ENCODE measurements around the gene PGAP6.
"Not testable (repeated sequence)": the region's sequence is repeated elsewhere in the genome, so short reads cannot be mapped to it uniquely, and the experiment has no call there.

The PGAP6 gene

DNA sequence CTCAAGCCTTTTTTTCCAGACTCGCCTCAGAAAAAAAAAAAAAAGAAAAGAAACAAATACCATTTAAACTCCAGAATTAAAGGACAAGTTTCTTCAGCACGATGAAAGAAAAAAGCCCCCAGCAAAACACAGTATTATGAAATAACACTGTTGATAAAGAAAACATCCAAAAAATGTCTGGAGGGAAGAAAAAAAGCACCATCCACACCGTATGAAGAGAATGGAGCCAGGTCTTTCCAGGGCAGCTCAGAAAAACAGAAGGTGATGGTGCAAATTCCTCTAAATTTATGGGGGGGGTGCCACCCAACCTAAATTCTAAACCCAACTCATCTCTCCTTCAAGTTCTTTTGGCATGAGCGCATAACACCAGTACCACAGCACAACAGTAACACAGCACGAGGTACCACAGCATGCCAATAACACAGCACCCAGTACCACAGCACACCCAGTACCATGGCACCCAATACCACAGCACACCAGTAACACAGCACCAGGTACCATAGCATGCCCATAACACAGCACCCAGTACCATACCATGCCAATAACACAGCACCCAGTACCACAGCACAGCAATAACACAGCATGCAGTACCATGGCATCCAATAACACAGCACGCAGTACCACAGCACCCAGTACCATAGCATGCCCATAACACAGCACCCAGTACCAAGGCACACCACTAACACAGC lies 48.2 kb downstream of the PGAP6 start:
- TF ChIP-seq, protein P1, sequence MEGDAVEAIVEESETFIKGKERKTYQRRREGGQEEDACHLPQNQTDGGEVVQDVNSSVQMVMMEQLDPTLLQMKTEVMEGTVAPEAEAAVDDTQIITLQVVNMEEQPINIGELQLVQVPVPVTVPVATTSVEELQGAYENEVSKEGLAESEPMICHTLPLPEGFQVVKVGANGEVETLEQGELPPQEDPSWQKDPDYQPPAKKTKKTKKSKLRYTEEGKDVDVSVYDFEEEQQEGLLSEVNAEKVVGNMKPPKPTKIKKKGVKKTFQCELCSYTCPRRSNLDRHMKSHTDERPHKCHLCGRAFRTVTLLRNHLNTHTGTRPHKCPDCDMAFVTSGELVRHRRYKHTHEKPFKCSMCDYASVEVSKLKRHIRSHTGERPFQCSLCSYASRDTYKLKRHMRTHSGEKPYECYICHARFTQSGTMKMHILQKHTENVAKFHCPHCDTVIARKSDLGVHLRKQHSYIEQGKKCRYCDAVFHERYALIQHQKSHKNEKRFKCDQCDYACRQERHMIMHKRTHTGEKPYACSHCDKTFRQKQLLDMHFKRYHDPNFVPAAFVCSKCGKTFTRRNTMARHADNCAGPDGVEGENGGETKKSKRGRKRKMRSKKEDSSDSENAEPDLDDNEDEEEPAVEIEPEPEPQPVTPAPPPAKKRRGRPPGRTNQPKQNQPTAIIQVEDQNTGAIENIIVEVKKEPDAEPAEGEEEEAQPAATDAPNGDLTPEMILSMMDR (conservative IDR thresholded peaks at IDR 0.05; ENCODE audit: low read depth) = no peak
- CTCF ChIA-PET = interaction anchor here (0.7 kb wide), 1 partner anchor 12 kb away, joined by 4 read pairs; no protein-coding TSS in a partner anchor
- DNase-seq (ENCODE audit: low spot score) = no peak
- no peak overlapping the region for H3K27ac ChIP-seq
- POLR2A ChIA-PET (ENCODE audit: low non-redundant PET) = no interaction called here

DNA sequence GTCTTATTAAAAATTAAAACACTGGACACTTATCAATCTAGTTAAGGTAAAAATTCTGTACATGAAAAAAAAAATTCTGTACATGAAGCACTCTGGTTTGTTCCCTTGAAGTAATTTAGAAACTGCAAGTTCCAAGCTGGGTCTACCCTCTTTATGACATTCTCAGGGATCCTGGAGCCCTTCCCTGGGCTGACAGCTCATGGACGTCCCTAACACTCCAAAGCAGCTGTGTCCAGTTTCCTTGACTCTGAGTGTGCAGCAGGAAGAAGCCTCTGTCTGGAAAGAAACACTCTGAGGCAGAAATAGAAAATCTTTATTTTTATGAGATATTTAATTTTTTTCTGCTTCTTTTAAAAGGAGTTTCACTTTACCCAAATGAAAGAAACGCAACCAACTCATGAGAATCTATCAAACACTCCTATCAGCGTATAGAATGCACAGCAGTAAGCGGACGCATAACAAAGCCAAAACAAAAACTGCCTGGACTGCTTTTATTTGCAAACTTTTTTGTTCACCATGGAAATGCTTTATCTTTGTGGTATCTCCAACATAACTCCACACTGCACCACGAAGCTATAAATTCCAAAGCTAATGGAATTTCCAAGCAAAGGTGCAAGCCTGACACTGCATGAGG lies 50.5 kb downstream of the PGAP6 start:
- CTCF ChIA-PET = interaction anchor here (0.6 kb wide), 1 partner anchor 76 kb away, joined by 3 read pairs; no protein-coding TSS in a partner anchor
- DNase-seq (ENCODE audit: low spot score); POLR2A ChIA-PET (ENCODE audit: low non-redundant PET): not testable (repeated sequence)
- H3K27ac ChIP-seq = peak overlapping the region; percentile 31

DNA sequence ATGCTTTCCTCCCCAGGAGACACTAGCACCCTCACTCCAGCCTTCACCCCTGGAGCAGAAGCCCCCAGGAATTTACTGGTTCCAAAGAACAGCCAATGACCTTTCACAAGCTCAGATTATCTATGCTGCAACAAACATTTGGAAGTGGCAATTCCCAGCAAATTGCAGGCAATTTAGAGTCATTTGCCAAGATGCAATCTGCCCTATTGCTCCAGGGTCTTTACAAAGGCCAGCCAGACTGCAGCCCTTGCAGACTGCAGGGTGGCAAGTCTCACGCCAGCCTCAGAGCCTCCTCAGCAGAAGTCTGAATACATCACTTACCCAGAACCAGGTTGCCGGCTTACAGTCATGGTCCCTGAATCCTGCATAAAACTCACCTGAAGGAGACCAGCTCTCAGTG lies 51.0 kb downstream of the PGAP6 start:
- CTCF ChIA-PET = no interaction called here
- no peak overlapping the region for H3K27ac ChIP-seq
- TF ChIP-seq, protein P1 (conservative IDR thresholded peaks at IDR 0.05; ENCODE audit: low read depth) = no peak

DNA sequence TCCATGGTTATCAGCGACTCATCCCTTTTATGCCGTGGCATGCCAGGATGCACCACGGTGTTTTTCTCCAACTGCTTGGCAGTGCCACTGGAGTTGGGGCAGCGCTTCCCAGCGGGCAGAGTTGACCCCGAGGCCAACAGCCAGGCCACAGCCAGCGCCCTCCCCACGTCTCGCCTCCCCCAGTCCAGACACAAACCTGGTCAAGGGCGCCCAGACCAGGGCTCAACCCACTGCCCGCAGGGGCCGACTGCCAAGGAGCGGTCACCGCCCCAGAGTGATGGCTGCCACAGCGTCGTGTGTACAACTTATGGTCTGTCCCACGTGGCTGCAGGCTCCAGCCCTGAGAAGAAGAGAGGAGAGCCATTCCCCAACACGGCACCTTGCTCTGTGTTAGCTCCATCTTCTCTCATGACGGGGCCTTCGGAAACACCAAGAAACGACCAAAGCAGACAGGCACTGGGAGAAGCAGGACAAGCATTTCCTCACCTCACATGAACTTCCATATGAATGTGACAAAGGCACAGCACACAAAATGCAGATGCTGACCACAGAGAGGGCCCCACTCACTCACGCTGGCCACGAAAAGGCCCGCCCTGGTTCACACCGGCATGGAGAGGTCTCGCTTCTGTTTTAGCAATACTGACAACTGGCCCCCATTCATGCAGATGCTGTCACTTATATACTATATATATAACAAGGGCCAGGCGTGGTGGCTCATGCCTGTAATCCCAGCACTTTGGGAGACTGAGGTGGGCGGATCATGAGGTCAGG lies 56.2 kb downstream of the PGAP6 start:
- TF ChIP-seq, protein P1 (conservative IDR thresholded peaks at IDR 0.05; ENCODE audit: low read depth) = no peak
- peak overlapping the region; percentile 26 for H3K27ac ChIP-seq
- DNase-seq (ENCODE audit: low spot score) = no peak
- ChIA-PET POLR2A (ENCODE audit: low non-redundant PET) (no interaction called here), CTCF (no interaction called here)

More for the DNA sequence above, 51.0 kb downstream of the PGAP6 start:
- POLR2A ChIA-PET (ENCODE audit: low non-redundant PET) = no interaction called here
- no peak for DNase-seq (ENCODE audit: low spot score)

DNA sequence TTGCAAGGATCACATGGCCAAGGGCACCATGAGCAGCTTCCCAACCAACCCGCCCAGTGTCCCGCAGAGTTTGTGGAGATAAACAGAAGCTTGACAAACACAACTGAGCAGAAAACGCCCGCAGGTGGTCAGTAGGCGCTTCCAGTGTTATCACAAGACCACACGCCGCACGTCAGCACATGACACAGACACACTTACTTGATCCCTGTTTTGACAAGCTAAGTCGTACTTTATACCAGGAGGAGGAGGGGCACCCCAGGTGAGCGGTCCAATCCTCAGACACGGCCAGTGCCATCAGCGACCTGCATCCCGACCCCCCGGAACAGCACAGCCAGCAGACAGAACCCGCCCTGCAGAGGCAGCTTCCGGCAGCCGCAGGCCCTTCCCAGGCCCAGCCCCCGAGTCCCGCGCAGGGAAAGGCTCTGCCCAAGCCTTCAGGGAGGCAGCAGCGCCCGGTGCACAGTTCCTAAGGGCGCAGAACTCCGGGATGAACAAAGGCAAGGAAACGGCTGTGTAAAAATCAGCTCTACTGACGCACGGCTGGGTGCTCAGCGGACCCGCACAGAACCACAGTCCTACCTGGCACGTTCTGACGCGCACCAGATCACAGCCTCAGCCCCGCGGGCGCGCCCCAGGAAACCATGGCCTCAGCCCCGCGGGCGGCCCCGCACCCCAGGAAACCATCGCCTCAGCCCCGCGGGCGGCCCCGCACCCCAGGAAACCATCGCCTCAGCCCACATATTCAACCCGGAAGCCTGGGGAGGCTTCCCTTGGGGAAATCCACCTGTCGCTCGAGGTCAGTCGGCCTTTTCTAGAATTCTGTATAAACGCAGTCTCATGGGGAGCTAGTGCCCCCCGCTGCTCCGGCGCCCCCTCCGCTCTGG lies 57.1 kb downstream of the PGAP6 start:
- ChIA-PET CTCF (no interaction called here), POLR2A (ENCODE audit: low non-redundant PET) (no interaction called here)
- H3K27ac ChIP-seq = peak overlapping the region; percentile 26
- no peak for DNase-seq (ENCODE audit: low spot score)
- TF ChIP-seq, protein P1 (conservative IDR thresholded peaks at IDR 0.05; ENCODE audit: low read depth) = no peak

DNA sequence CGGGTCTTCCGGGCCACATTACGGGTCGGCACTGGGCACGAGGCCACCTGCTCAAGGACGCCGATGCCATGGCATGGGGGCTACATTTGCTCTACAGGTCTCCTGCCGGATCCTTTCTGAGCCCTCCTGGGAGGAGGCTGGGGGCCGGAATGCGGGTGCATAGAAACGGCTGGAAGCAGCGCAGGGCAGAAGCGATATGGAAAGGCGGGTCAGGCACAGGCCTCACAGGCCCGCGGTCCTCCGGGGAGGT lies 57.7 kb downstream of the PGAP6 start:
- CTCF ChIA-PET = no interaction called here

More for the DNA sequence above, 57.7 kb downstream of the PGAP6 start:
- POLR2A ChIA-PET (ENCODE audit: low non-redundant PET) = no interaction called here
- peak overlapping the region; percentile 26 for H3K27ac ChIP-seq
- DNase-seq (ENCODE audit: low spot score) = no peak
- TF ChIP-seq, protein P1 (conservative IDR thresholded peaks at IDR 0.05; ENCODE audit: low read depth) = no peak

All from RWPE1 (cell line).